Activated CD4-positive, alpha-beta T cell treated with anti-CD3 and anti-CD28 coated beads for 24 hours (primary cell): Measurements from ENCODE around the gene NIFK.
"Not testable (repeated sequence)": the region's sequence is repeated elsewhere in the genome, so short reads cannot be mapped to it uniquely, and the experiment has no call there.

Experiments used
- DNase-seq, 2 donors: peaks; one replicate each; pipeline ENCODE4 v3.0.0-alpha.2; 2020; ENCODE audit warnings: low read depth in 2 of 2

Gene NIFK

GRCh38 chr2:121734544-121734943 is 2.1 kb downstream of the NIFK start:
- not testable (repeated sequence) for DNase-seq

GRCh38 chr2:121731366-121731765 is 5.3 kb downstream of the NIFK start:
- DNase-seq: no peak

GRCh38 chr2:121727950-121728349 is 8.7 kb downstream of the NIFK start:
- no peak for DNase-seq

- DNase-seq: no peak
Observed at GRCh38 chr2:121727332-121727731, 9.3 kb downstream of the NIFK start.

- no peak for DNase-seq
Observed at GRCh38 chr2:121723316-121723715, 13.4 kb downstream of the NIFK start.

GRCh38 chr2:121722479-121722878 is 14.2 kb downstream of the NIFK start:
- DNase-seq: no peak

GRCh38 chr2:121721926-121722325 is 14.7 kb downstream of the NIFK start:
- DNase-seq: no peak

- no peak for DNase-seq
Observed at GRCh38 chr2:121717529-121717928, 19.1 kb downstream of the NIFK start.

- DNase-seq: no peak
Observed at GRCh38 chr2:121716126-121716525, 20.5 kb downstream of the NIFK start.

GRCh38 chr2:121711481-121711880 is 25.2 kb downstream of the NIFK start:
- DNase-seq: not testable (repeated sequence)

GRCh38 chr2:121710470-121711170 is 26.1 kb downstream of the NIFK start:
- no peak for DNase-seq

GRCh38 chr2:121709776-121710469 is 26.8 kb downstream of the NIFK start:
- DNase-seq: no peak

- DNase-seq: no peak
Observed at GRCh38 chr2:121707920-121708361, 28.7 kb downstream of the NIFK start.

GRCh38 chr2:121707344-121707919 is 29.2 kb downstream of the NIFK start:
- no peak for DNase-seq

GRCh38 chr2:121705958-121706357 is 30.7 kb downstream of the NIFK start:
- no peak for DNase-seq

- DNase-seq: no peak
Observed at GRCh38 chr2:121705390-121705789, 31.3 kb downstream of the NIFK start.

GRCh38 chr2:121701761-121702160 is 34.9 kb downstream of the NIFK start:
- not testable (repeated sequence) for DNase-seq

- DNase-seq: peak; percentile 64 to 68
Observed at GRCh38 chr2:121699421-121700333, 37.0 kb downstream of the NIFK start.

- no peak for DNase-seq
Observed at GRCh38 chr2:121698318-121698930, 38.3 kb downstream of the NIFK start.

GRCh38 chr2:121697108-121697631 is 39.5 kb downstream of the NIFK start:
- DNase-seq: no peak

GRCh38 chr2:121696410-121696930 is 40.2 kb downstream of the NIFK start:
- DNase-seq: no peak
